LoVo (cell line): ENCODE data around the gene USH2A.

Experiments used
- DNase-seq: peaks from one replicate; pipeline ENCODE4 v3.0.0-alpha.2; 2016; ENCODE audit warnings: low spot score

Gene USH2A

DNA sequence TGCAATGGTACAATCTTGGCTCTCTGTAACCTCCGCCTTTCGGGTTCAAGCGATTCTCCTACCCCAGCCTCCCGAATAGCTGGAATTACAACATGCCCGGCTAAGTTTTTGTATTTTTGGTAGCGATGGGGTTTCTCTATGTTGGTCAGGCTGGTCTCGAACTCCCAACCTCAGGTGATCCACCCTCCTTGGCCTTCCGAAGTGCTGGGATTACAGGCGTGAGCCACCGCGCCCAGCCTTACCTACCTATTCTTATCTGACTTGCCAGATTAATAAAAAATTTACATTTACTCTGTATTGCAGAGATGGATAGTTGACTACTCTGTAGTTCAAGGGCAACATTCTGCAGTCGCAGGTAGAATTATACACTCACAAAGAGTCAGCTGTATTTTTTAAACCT lies 496.6 kb downstream of the USH2A start:
- no peak for DNase-seq

- DNase-seq = no peak
Measured at GRCh38 chr1:215923129-215923824, 500.0 kb downstream of the USH2A start.

DNA sequence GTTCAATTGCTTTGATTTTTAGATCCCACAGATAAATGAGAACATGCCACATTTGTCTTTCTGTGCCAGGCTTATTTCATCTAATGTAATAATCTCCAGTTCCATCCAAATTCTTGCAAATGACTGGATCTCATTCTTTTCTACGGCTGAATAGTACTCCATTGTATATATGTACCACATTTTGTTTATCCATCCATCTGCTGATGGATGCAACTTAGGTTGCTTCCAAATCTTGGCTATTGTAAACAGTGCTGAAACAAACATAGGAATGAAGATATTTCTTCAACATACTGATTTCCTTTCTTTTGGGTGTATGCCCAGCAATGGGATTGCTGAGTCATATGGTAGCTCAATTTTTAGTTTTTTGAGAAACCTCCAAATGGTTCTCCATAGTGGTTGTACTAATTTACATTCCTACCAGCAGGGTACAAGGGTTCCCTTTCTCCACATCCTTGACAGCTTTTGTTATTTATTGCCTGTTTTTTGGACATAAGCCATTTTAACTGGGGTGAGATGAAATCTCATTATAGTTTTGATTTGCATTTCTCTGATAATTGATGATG lies 511.8 kb downstream of the USH2A start:
- DNase-seq = no peak

DNA sequence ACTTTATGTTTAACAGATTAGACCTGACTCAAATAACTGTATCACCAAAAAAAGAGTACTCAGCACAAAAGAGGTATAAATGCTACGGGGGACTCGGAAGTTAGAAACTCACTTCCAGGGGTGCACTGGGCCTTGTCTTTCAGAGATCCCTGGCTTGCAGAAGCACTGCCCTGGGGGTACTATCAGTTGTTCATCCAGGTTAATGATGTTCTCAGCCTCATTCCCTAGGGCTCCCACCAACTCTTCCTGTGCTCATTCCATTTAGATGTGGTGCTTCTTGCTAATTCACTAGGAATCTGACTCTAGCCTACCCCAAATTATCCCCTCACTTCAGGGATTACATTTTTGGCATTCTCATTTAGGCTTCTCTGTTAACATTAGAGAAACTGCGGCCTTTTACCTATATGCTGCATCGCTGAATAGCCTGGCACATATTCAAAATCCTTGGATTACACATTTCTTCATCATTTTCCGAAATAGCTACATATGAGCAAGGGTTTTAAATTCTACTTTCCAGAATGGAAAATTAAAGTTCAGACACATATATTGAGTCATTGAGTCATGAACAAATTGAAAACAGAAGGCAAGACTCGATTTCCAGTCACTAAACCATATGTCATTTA lies 517.6 kb downstream of the USH2A start:
- DNase-seq = no peak

- no peak for DNase-seq
Measured at GRCh38 chr1:215900684-215901083, 522.6 kb downstream of the USH2A start.

DNA sequence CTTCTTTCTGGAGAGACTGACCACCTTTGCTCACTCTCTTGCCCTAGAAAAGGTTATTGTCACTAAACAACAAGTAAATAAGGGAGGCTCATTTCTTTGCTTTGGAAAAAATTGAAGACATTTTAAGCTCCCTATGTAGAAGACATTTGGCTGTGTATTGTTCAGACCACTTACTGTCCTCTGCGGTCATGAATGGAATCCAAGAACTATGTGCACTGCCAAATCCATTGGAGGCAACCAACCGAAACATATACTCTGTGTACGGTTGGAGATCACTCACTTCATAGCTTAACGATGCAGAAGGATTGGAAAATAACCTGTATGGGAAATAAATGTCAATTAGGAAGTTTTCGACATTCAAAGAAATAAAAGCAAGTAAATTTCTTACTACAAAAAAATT lies 523.3 kb downstream of the USH2A start:
- no peak for DNase-seq

DNA sequence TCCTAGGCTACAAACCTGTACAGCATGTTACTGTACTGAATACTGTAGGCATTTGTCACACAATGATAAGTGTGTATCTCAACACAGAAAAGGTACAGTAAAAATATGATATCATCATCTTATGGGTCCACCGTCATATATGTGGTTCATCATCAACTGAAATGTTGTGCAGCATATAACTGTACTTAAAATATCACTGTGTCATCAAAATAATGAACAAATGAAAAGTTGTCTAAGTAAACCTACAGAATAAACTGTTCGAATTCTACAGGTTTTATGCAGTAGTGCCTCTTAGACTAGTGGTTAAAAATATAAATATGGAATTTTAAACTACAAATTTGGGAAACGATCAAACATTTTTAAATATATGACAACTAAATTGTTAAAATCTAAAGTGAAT lies 527.4 kb downstream of the USH2A start:
- DNase-seq = no peak

DNA sequence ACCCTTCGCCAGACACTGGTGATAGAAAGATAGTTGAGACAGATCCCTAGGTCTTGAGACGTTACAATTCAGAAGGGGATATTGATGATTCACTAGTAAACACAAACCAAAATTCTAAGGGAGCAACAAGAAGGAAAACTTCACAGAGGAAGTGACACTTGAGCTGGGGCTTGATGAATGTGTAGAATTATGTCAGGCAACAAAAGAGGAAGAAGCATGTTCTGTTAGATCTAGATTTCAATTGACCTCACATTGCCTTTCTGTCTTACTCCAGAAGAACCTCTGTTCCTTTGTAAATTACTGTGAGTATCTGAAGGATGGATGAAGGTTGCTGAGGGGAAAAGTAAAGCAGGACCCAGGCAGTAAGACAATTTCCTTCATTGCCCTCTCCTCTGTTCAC lies 528.0 kb downstream of the USH2A start:
- DNase-seq = no peak

- no peak for DNase-seq
Measured at GRCh38 chr1:215894617-215895016, 528.6 kb downstream of the USH2A start.

GRCh38 chr1:215891266-215892057 lies 531.8 kb downstream of the USH2A start:
- no peak for DNase-seq

GRCh38 chr1:215890438-215890837 lies 532.8 kb downstream of the USH2A start:
- no peak for DNase-seq

GRCh38 chr1:215889871-215890270 lies 533.4 kb downstream of the USH2A start:
- DNase-seq = no peak

GRCh38 chr1:215888159-215888558 lies 535.1 kb downstream of the USH2A start:
- no peak for DNase-seq

DNA sequence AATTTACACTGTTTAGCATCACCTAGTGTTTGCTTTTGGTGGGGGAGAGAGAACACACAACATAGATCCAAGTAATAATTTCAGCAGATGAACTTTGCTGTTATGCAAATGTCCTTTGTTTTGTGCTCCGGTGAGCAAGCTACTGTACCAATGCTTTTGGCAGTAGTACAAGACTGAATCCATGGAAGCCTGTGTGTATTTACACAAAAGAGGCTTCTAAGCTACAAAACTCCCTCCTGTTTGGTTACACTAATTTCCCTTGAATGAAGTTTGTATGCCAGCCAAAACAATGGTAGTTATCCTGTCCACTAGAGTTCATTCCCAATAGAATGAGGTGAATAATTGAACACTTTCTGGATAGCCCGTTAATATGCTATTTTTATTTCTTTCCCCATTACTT lies 535.6 kb downstream of the USH2A start:
- no peak for DNase-seq

GRCh38 chr1:215883004-215883403 lies 540.2 kb downstream of the USH2A start:
- no peak for DNase-seq

- no peak for DNase-seq
Measured at GRCh38 chr1:215878843-215879242, 544.4 kb downstream of the USH2A start.

- no peak for DNase-seq
Measured at GRCh38 chr1:215878128-215878527, 545.1 kb downstream of the USH2A start.

DNA sequence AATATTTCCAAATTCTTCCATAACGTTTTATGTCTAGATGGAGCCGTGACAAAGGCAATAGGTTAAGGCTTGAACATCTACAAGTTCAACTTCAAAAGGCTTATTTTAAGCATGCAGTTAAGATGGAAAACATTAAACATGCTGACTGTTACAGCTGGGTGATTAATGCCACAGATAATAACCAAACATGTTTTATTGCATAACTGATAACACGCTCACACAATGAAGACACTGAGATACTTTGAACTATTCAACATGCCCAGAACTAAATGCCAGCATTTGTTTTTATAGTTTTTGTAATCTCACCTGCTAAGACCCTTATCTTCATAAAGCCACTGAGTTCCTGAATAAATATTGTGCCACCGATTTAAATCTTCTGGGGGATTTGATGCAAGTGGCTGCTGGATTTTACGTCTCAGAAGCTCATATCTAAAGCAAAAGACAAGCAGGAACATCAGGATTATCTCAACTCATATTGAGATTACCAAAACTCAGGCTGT lies 545.7 kb downstream of the USH2A start:
- DNase-seq = no peak

- DNase-seq = no peak
Measured at GRCh38 chr1:215875712-215876111, 547.5 kb downstream of the USH2A start.

DNA sequence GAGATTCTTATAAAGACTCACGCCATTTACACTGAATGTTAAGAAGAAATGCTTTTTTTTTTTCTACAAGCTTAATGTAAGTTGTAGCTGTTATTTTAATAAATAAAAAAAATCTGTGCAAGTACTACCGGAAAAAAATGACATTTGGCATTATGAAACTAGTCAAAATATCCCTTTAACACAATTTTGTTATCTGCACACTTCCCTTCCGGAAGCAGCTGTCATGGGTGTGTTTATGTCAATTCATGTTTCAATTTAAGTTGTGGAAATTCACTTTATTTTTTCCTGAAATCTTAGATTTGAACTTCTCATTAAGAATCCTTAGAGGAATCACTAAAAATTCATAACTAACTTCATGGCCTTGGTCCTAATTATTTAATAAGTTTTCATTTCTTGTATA lies 548.0 kb downstream of the USH2A start:
- no peak for DNase-seq

DNA sequence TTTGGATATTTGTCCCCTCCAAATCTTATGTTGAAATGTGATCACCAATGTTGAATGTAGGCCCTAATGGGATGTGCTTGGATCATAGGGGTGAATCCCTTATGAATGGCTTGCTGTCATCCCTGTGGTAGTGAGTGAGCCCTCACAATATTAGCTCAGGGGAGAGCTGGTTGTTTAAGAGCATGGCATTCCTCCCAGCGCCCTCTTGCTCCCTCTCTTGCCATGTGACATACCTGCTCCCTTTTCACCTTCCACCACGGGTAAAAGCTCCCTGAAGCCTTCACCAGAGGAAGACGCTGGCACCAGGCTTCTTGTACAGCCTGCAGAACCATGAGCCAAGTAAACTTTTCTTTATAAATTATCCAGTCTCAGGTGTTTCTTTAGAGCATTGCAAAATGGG lies 550.6 kb downstream of the USH2A start:
- DNase-seq = no peak

DNA sequence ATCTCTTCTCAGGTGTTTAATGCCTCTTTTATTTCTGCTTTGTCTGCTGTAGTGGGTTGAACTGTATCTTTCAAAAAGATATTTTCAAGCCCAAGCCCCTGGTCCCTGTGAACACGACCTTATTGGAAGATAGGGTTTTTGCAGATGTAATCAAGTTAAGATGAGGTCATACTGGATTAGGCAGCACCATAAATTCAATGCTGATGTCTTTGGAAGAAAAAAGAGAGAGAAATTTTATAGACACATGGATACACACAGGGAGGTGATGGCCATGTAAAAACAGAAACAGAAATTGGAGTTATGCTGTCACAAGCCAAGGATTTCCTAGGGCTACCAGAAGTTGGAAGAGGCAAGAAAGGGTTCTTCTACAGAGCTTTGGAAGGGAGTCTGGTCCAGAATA lies 554.7 kb downstream of the USH2A start:
- no peak for DNase-seq

- no peak for DNase-seq
Measured at GRCh38 chr1:215865060-215865459, 558.2 kb downstream of the USH2A start.
